Large intestine (tissue), 3 donors: ENCODE data around the gene CATSPERE. TPM values are rescaled to one million over a fixed set of nuclear protein-coding genes. Genes with fewer than 3 reads are reported as not detected.

ENCODE experiments used
- DNase-seq, 2 donors: peaks; one replicate each; pipeline versions ENCODE4 v3.0.0 to v3.0.0-alpha.2; 2013
- H3K27ac ChIP-seq: one replicate; pipeline ENCODE4 v1.5.1; 2013; ENCODE audit warnings: low read length
- H3K27me3 ChIP-seq: 2 replicates; pipeline ENCODE4 v1.6.1; 2013; ENCODE audit warnings: low read length; ENCODE audit not compliant: control insufficient read depth, insufficient read depth
- H3K36me3 ChIP-seq: 2 replicates; pipeline ENCODE4 v1.6.1; 2013; ENCODE audit warnings: low read length; ENCODE audit not compliant: control insufficient read depth, insufficient read depth
- H3K4me1 ChIP-seq: one replicate; pipeline ENCODE4 v1.6.1; 2013; ENCODE audit warnings: low read length; ENCODE audit not compliant: control insufficient read depth, insufficient read depth
- H3K4me3 ChIP-seq: one replicate; pipeline ENCODE4 v1.5.1; 2013; ENCODE audit warnings: low read length
- H3K9me3 ChIP-seq: one replicate; pipeline ENCODE4 v1.6.1; 2013; ENCODE audit warnings: mild to moderate bottlenecking, low read depth, low read length, moderate library complexity; ENCODE audit not compliant: control insufficient read depth
- WGBS: methylation state at CpG from one replicate; pipeline ENCODE4 v1.1.5; 2013; ENCODE audit warnings: low lambda C conversion rate; ENCODE audit not compliant: insufficient coverage; 5-methylcytosine and 5-hydroxymethylcytosine counted together
- polyA plus RNA-seq: library from polyadenylated mRNA; unstranded; fragments of 120-200 nt; gene quantifications from one replicate; pipeline ENCODE4 v1.2.1, GENCODE V29; 2013

CATSPERE gene
- polyA plus RNA-seq, 1 donor, result 1.2 TPM

GRCh38 chr1:244583358-244583982, 122.4 kb downstream of the CATSPERE start:
- Histone ChIP-seq H3K27me3 (no peaks in the 10 kb centered on the region), H3K36me3 (no peaks in the 10 kb centered on the region), H3K27ac (no peak overlapping the region), H3K4me3 (no peak overlapping the region), H3K9me3 (peaks cover 4% of the 10 kb centered on the region), H3K4me1 (no peaks in the 10 kb centered on the region)
- no CpG with 5 or more reads among the region's 11 CpGs for WGBS
- DNase-seq, result peak; percentile 17 to 66

- Histone ChIP-seq H3K4me1 (no peaks in the 10 kb centered on the region), H3K36me3 (no peaks in the 10 kb centered on the region), H3K27ac (no peak overlapping the region), H3K9me3 (no peaks in the 10 kb centered on the region), H3K4me3 (no peak overlapping the region), H3K27me3 (no peaks in the 10 kb centered on the region)
- no CpG with 5 or more reads among the region's 4 CpGs for WGBS
- no peak for DNase-seq
Observed at GRCh38 chr1:244585867-244586266, 124.8 kb downstream of the CATSPERE start.

GRCh38 chr1:244590670-244591069, 129.6 kb downstream of the CATSPERE start:
- Histone ChIP-seq H3K9me3 (no peaks in the 10 kb centered on the region), H3K4me1 (no peaks in the 10 kb centered on the region), H3K27ac (no peak overlapping the region), H3K36me3 (no peaks in the 10 kb centered on the region), H3K27me3 (no peaks in the 10 kb centered on the region), H3K4me3 (no peak overlapping the region)
- no peak for DNase-seq
- no CpG with 5 or more reads among the region's 2 CpGs for WGBS

- no peak for DNase-seq
- Histone ChIP-seq H3K9me3 (no peaks in the 10 kb centered on the region), H3K27me3 (no peaks in the 10 kb centered on the region), H3K4me1 (no peaks in the 10 kb centered on the region), H3K4me3 (no peak overlapping the region), H3K27ac (no peak overlapping the region), H3K36me3 (no peaks in the 10 kb centered on the region)
- WGBS, result 94% methylated on average over 2 of the region's 5 CpGs
Observed at GRCh38 chr1:244598611-244599010, 137.5 kb downstream of the CATSPERE start.

- WGBS, result no CpG with 5 or more reads among the region's 7 CpGs
- no peaks in the 10 kb centered on the region for H3K4me1 ChIP-seq
- H3K36me3 ChIP-seq, result no peaks in the 10 kb centered on the region
- DNase-seq, result no peak
- H3K9me3 ChIP-seq, result no peaks in the 10 kb centered on the region
- no peaks in the 10 kb centered on the region for H3K27me3 ChIP-seq
- H3K4me3 ChIP-seq, result no peak overlapping the region
- no peak overlapping the region for H3K27ac ChIP-seq
Observed at GRCh38 chr1:244599937-244600350, 138.9 kb downstream of the CATSPERE start.

GRCh38 chr1:244601336-244601735, 140.3 kb downstream of the CATSPERE start:
- Histone ChIP-seq H3K4me1 (no peaks in the 10 kb centered on the region), H3K27ac (no peak overlapping the region), H3K4me3 (no peak overlapping the region), H3K9me3 (no peaks in the 10 kb centered on the region), H3K36me3 (no peaks in the 10 kb centered on the region), H3K27me3 (no peaks in the 10 kb centered on the region)
- no peak for DNase-seq
- WGBS, result 77% methylated on average over 3 of the region's 8 CpGs

GRCh38 chr1:244603498-244603897, 142.4 kb downstream of the CATSPERE start:
- peak in 1 of 2 donors; percentile 2 for DNase-seq
- no peaks in the 10 kb centered on the region for H3K27me3 ChIP-seq
- H3K4me3 ChIP-seq, result no peak overlapping the region
- no peak overlapping the region for H3K27ac ChIP-seq
- H3K36me3 ChIP-seq, result no peaks in the 10 kb centered on the region
- H3K4me1 ChIP-seq, result no peaks in the 10 kb centered on the region
- no peaks in the 10 kb centered on the region for H3K9me3 ChIP-seq

- H3K36me3 ChIP-seq, result no peaks in the 10 kb centered on the region
- DNase-seq, result no peak
- no peak overlapping the region for H3K4me3 ChIP-seq
- no peaks in the 10 kb centered on the region for H3K27me3 ChIP-seq
- no peaks in the 10 kb centered on the region for H3K9me3 ChIP-seq
- H3K4me1 ChIP-seq, result no peaks in the 10 kb centered on the region
- 96% methylated on average over 4 of the region's 6 CpGs for WGBS
- no peak overlapping the region for H3K27ac ChIP-seq
Observed at GRCh38 chr1:244605835-244606370, 144.8 kb downstream of the CATSPERE start.

GRCh38 chr1:244614113-244614836, 153.2 kb downstream of the CATSPERE start:
- no peak for DNase-seq
- no CpG with 5 or more reads among the region's 9 CpGs for WGBS
- no peak overlapping the region for H3K27ac ChIP-seq

GRCh38 chr1:244614879-244615278, 153.8 kb downstream of the CATSPERE start:
- DNase-seq, result no peak
- Histone ChIP-seq H3K4me3 (no peak overlapping the region), H3K9me3 (no peaks in the 10 kb centered on the region), H3K36me3 (no peaks in the 10 kb centered on the region), H3K4me1 (no peaks in the 10 kb centered on the region), H3K27ac (no peak overlapping the region), H3K27me3 (no peaks in the 10 kb centered on the region)
- WGBS, result no CpG with 5 or more reads among the region's 3 CpGs

More at GRCh38 chr1:244614113-244614836, 153.2 kb downstream of the CATSPERE start:
- Histone ChIP-seq H3K9me3 (no peaks in the 10 kb centered on the region), H3K4me3 (no peak overlapping the region), H3K36me3 (no peaks in the 10 kb centered on the region), H3K27me3 (no peaks in the 10 kb centered on the region), H3K4me1 (no peaks in the 10 kb centered on the region)
